Measurements from ENCODE around the gene ZNF611.
"Not testable (repeated sequence)": the region's sequence is repeated elsewhere in the genome, so short reads cannot be mapped to it uniquely, and the experiment has no call there.

ZNF611 gene

GRCh38 chr19:52734893-52735661 is at the start of gene ZNF611:
Gene ZNF611, minus strand, starts transcription at chr19:52735044. Its CDS starts 19,150 bp downstream, at chr19:52715894.
- DNase-seq = peak; percentile 100

- not testable (repeated sequence) for DNase-seq
Measured at GRCh38 chr19:52782864-52783263, 48.0 kb upstream of the ZNF611 start.

- DNase-seq = no peak
Measured at GRCh38 chr19:52778811-52779210, 44.0 kb upstream of the ZNF611 start.

DNA sequence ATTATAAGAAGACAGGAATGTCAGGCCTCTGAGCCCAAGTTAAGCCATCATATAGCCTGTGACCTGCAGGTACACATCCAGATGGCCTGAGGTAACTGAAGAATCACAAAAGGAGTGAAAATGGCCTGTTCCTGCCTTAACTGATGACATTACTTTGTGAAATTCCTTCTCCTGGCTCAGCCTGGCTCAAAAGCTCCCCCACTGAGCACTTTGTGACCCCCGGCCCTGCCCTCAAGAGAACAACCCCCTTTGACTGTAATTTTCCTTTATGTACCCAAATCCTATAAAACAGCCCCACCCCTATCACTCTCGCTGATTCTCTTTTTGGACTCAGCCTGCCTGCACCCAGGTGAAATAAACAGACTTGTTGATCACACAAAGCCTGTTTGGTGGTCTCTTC is 21.6 kb upstream of the ZNF611 start:
- not testable (repeated sequence) for DNase-seq

- DNase-seq = no peak
Measured at GRCh38 chr19:52749780-52750179, 14.9 kb upstream of the ZNF611 start.

- DNase-seq = no peak
Measured at GRCh38 chr19:52748336-52748950, 13.6 kb upstream of the ZNF611 start.

DNA sequence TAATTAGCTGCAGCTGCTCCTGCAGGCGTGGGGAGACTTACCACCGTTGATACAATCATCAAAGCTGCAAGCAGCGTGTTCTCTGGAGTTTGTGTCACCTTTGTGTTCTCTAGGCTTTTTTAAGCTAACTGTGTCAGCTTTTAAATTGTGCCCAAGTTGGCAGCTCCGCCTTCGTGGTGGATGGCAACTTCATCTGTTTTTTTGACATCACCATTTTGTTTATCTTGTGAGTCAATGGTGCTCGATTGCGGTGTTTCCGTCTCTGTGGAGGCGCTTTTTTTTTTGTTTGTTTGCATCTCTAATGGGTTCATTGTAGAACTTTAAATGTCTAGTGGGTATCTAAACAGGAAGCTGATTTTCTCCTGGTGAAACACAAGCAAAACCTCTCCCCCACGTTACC is 11.1 kb upstream of the ZNF611 start:
- DNase-seq = not testable (repeated sequence)

- no peak for DNase-seq
Measured at GRCh38 chr19:52743091-52743490, 8.2 kb upstream of the ZNF611 start.

GRCh38 chr19:52742516-52742915 is 7.7 kb upstream of the ZNF611 start:
- no peak for DNase-seq

DNA sequence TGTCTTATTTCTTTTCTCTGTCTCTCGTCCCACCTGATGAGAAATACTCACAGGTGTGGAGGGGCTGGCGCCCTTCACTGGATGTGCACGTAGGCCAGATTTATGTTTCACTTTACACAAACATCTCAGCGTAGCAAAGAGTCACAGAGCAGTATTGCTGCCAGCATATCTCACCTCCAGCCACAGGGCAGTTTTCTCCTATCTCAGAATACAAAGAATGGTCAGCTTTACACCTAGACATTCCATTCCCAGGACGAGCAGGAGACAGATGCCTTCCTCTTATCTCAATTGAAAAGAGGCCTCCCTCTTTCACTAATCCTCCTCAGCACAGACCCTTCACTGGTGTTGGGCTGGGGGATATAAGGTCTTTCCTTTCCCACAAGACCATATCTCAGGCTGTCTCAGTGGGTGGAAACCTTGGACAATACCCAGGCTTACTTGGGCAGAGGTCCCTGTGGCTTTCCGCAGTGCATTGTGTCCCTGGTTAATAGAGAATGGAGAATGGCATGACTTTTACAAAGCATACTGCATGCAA is 7.2 kb upstream of the ZNF611 start:
- no peak for DNase-seq

- DNase-seq = not testable (repeated sequence)
Measured at GRCh38 chr19:52741371-52741770, 6.5 kb upstream of the ZNF611 start.

DNA sequence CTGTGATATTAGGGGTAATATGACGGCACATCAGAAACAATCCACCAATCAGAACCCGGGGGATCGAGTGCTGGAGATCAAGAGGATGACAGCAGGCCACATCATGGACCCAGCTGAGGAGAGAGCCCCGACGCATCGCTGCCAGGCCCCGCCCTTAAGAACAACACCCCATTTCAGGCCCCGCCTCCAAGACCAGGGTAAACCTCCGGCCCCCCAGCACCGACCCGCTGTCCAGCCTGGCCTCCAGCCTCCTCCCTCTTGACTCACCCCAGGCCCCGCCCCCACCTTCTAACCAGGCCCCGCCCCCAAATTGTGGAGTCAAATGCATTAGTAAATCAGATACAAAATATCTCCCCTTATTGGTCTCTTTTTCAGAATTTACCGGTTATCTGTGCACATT is 4.7 kb upstream of the ZNF611 start:
- no peak for DNase-seq

DNA sequence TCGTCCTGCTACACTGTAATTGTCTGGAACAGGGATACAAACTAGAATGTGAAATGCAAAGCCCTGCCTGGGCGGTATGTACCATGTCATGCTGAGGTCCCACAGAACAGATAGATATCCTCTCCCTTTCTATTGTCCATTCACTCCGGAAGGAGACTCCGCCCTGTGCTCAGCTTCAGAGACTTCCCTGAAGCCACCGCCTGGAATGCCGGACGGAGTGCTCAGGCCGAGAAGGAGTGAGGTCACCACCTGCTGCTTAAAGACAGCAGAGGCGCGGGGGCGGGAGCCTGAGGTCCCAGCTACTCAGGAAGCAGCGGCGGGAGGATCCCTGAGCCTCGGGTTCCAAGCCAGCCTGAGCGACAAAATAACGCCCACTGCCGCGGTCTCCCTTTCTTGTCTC is 890 bp upstream of the ZNF611 start:
- DNase-seq = no peak

GRCh38 chr19:52734331-52734892 is 432 bp downstream of the ZNF611 start:
- DNase-seq = no peak

- DNase-seq = not testable (repeated sequence)
Measured at GRCh38 chr19:52726051-52726450, 8.8 kb downstream of the ZNF611 start.

GRCh38 chr19:52725528-52725961 is 9.3 kb downstream of the ZNF611 start:
- DNase-seq = no peak

DNA sequence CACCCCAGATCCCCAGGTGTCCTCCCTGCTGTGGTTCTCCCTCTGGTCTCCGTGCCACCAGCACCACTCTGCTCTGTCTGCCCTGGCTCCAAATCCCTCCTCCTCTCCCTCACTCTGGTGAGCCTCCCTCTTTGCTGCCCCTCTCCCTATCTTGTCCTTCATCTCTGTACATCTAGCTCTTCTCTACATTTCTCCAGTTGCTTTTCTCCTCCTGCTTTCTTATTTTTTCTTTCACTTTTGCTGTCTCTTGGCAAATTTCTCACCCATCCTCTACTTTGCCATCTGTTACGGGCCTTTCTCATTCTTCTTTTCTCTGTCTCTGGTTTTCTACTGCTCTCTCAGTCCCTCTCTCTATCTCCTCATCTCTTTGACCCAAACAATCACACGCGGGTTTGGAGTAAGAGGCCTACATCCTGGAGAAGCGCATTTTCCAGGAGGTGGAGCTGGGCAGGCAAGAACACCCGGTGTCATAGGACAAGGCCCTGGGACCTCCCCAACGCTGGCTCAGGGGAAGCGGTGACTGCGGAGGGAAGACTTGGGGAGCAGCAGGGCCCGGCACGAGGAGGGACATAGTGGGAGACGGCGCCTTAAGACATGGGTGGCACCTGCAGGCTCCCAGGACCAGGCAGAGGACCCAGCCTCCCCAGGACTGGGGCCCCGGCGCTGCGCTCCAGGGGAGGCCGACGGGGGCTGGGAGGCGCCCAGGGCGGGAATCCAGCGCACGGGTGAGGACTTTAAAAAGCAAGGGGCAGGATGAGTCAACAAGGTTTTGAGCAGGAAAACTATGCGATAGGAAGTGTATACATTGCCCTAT is 9.9 kb downstream of the ZNF611 start:
- DNase-seq = no peak

- not testable (repeated sequence) for DNase-seq
Measured at GRCh38 chr19:52723907-52724598, 10.8 kb downstream of the ZNF611 start.

DNA sequence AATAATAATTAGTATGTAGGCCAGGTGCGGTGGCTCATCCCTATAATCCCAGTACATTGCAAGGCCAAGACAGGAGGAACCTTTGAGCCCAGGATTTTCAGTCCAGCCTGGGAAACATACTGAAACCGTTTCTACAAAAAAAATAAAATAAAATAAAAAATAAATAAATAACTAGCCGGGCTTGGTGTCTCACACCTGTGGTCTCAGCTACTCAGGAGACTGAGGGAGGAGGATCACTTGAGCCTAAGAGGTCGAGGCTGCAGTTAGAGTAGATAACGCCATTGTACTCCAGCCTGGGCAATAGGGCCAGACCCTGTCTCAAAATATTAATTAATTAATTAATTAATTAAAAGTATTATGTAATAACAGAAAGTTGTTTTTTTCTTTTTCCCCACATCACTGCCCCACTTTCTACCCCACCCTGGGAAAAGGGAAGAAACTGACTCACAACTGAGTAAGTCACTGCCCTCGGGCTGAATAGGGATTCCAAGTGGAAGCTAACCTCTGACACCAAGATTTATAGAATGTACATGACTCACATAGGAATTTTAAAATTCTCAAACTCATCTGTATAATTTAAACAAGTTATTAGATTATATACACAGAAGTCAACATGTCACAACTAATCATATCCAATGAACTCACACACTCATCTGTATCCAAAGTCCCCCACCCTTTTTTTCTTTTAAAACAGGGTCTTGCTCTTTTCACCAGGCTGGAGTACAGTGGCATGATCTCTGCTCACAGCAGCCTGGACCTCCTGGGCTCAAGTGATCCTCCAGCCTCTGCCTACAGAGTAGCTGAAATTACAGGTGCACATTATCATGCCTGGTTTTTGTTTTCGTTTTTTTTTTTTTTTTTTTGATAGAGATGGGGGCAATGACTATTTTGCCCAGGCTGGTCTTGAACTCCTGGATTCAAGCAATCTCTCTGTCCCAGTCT is 12.5 kb downstream of the ZNF611 start:
- no peak for DNase-seq

DNA sequence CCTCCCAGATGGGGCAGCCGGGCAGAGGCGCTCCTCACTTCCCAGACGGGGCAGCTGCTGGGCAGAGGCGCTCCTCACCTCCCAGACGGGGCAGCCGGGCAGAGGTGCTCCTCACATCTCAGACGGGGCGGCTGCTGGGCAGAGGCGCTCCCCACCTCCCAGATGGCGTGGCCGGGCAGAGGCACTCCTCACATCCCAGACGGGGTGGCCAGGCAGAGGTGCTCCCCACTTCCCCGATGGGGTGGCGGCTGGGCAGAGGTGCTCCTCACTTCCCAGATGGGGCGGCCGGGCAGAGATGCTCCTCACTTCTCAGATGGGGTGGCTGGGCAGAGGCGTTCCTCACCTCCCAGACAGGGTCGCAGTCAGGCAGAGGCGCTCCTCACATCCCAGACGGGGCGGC is 14.3 kb downstream of the ZNF611 start:
- not testable (repeated sequence) for DNase-seq

- DNase-seq = no peak
Measured at GRCh38 chr19:52716522-52716921, 18.3 kb downstream of the ZNF611 start.
